Omental fat pad (tissue), 4 donors: ENCODE results near the gene RNF182. TPM values are rescaled to one million over a fixed set of nuclear protein-coding genes. Genes with fewer than 3 reads are reported as not detected.
A peak's percentile ranks its signal among the peaks of the same experiment; 100 is the strongest.
"Not testable (repeated sequence)": the region's sequence is repeated elsewhere in the genome, so short reads cannot be mapped to it uniquely, and the experiment has no call there.

ENCODE experiments used
- ATAC-seq: fragments of 150-250 bp; one replicate; pipeline ENCODE4 v1.9.1; 2016; ENCODE audit warnings: mild to moderate bottlenecking, moderate library complexity; ENCODE audit not compliant: low FRiP score
- DNase-seq: peaks from one replicate; pipeline ENCODE4 v3.0.0-alpha.2; 2019; ENCODE audit warnings: low spot score
- total RNA-seq, 4 donors: library from RNA; depleted of rRNA; stranded (reverse); fragments of >200 nt; gene quantifications; one replicate each; pipeline ENCODE4 v1.1.0, GENCODE V29; 2016
- TF ChIP-seq, protein P1 (sequence below), 3 donors: fragments of 450-650 bp; IDR thresholded peaks; one replicate each; pipeline ENCODE4 v1.5.1; 2016 to 2017; ENCODE audit warnings: antibody characterized with exemption in 3 of 3, mild to moderate bottlenecking in 3 of 3, moderate library complexity in 2 of 3

RNF182 gene, protein sequence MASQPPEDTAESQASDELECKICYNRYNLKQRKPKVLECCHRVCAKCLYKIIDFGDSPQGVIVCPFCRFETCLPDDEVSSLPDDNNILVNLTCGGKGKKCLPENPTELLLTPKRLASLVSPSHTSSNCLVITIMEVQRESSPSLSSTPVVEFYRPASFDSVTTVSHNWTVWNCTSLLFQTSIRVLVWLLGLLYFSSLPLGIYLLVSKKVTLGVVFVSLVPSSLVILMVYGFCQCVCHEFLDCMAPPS
- 1 to 10 TPM in 2 of 4 donors, under 1 TPM in 1, not detected in 1; 0.96 to 2.1 (median 1.9) TPM for total RNA-seq

DNA sequence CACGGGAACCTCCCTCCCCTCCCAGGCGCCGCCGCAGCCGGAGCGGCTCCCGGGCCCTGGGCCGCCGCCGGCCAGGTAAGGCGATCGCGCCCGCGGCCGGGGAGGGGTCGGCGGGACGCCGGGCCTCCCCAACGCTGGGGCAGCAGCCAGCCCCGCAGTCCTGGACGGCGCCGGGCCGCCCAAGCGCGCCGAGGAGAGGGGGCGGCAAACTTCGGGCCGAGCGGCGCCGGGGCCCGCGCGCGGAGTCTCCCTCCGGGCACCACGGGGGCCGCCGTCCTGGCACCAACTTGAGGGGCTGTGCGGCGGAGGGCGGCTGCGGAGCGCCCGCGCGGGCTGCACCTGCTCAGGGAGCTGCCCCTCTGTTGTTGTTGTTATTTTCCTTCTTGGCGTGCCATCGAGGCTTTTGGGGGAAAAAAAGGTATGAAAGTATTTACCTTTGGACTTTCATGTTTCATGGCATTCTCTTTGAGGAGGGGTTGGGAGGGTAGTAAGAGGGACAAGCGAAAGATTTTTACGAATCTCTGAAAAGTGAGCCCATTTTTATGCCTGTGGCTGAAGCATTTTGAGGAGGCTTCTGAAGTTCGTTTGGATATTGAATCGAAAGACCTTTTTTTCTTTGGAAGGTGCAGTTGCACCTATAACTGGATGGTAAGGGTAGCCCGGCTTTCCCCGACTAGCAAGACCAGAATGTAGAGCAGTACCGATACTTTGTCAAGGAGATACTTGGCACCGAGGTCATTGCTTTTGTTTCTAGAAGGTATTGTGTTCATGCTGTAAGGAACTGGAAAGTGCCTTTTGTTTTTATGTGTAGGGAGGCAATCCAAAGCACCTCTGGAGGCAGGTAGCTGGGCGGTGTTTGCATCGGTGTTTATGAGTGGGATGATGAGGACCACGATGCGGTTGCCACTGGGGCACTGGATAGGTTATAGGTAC lies at the start of gene RNF182:
RNF182 (plus strand) TSS at position 4 of the 933 bp plus-strand sequence. CDS start 52,168 bp downstream, outside the sequence.
- TF ChIP-seq, protein P1, sequence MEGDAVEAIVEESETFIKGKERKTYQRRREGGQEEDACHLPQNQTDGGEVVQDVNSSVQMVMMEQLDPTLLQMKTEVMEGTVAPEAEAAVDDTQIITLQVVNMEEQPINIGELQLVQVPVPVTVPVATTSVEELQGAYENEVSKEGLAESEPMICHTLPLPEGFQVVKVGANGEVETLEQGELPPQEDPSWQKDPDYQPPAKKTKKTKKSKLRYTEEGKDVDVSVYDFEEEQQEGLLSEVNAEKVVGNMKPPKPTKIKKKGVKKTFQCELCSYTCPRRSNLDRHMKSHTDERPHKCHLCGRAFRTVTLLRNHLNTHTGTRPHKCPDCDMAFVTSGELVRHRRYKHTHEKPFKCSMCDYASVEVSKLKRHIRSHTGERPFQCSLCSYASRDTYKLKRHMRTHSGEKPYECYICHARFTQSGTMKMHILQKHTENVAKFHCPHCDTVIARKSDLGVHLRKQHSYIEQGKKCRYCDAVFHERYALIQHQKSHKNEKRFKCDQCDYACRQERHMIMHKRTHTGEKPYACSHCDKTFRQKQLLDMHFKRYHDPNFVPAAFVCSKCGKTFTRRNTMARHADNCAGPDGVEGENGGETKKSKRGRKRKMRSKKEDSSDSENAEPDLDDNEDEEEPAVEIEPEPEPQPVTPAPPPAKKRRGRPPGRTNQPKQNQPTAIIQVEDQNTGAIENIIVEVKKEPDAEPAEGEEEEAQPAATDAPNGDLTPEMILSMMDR (IDR thresholded peaks at IDR 0.05): no peak
- ATAC-seq: peak; percentile 81

DNA sequence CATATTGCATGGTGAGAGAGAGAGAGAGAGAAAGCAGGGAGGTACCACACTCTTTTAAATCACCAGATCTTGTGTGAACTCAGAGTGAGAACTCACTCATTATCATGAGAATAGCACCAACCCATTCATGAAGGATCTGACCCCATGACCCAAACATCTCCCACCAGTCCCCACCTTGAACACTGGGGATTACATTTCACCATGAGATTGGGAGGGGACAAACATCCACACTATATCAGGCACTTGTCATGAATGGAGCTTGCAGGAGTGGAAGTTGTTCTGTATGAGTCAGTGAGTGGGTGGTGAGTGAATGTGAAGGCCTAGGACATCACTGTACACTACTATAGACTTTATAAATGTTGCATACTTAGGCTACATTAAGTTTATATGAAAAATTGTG lies 47.7 kb upstream of the RNF182 start:
- ATAC-seq: no peak
- TF ChIP-seq, protein P1 (IDR thresholded peaks at IDR 0.05): no peak
- DNase-seq: no peak

More for the DNA sequence above, at the start of gene RNF182:
- no peak for DNase-seq

DNA sequence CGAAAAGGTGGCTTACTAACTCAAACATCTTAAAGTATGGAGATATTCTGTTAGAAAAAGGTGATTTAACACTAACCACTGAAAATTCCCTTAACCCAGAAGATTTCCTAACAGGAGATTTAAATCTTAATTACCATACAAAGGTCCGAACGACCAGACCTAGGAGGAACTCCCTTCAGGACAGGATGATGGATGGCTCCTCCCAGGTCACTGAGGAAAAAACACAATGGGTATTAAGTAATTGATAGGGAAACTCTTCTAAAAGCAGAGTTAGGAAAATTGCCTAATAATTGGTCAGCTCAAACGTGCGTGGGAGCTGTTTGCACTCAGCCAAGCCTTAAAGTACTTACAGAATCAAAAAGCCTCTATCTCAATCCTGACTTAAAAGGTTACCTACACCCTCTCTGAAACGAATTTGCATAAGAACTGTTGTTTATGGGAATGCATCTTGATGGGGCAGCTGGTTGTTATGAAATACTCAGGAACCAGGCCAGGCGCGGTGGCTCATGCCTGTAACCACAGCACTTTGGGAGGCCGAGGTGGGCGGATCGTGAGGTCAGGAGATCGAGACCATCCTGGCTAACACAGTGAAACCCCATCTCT lies 44.6 kb upstream of the RNF182 start:
- DNase-seq, ATAC-seq: not testable (repeated sequence)

DNA sequence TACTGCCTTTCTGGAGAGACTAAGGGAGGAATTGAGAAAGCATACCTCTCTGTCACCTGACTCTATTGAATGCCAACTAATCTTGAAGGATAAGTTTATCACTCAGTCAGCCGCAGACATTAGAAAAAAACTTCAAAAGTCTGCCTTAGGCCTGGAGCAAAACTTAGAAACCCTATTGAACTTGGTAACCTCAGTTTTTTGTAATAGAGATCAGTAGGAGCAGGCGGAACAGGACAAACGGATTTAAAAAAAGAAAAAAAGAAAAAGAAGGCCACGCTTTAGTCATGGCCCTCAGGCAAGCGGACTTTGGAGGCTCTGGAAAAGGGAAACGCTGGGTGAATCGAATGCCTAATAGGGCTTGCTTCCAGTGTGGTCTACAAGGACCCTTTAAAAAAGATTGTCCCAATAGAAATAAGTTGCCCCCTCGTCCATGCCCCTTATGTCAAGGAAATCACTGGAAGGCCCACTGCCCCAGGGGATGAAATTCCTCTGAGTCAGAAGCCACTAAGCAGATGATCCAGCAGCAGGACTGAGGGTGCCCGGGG lies 43.1 kb upstream of the RNF182 start:
- ATAC-seq (no peak), DNase-seq (no peak)
- TF ChIP-seq, protein P1 (IDR thresholded peaks at IDR 0.05): no peak

DNA sequence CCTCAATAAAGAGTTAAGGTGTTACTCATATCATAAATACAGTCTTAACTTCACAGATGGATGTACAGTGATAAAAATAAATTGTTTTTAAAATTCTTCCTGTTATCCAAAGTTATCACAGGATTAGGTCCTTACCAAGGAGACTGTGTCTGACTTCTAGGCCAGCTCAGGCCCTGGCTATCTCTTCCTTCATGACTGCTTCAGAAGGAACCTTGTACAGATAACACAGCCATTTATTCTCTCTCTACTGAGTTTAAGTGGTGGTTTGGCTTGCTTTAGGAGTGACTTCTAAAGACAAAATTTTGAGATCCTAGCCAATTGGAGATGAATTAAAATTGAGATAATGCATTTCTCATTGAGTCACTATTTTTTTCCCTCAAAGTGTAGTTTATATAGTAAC lies 40.8 kb upstream of the RNF182 start:
- TF ChIP-seq, protein P1 (IDR thresholded peaks at IDR 0.05): no peak
- DNase-seq (no peak), ATAC-seq (no peak)

DNA sequence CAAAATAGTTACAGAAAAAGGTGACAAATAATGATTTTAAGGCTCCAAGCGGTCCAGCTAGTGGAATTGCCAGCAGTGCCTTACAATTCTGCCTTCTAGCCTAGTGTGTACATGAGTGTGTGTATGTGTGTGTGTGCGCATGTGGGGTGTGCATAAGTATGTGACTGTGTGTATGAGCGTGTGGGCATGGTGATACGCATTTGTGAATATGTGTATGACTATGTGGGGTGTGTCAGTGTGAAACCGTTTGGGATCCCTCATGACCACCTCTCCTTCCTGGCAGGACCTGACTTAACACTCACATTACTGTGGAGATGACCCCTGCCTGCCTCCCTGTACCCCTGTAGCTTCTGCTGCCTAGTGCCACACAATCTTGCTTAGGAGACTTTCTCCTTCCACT lies 40.4 kb upstream of the RNF182 start:
- ATAC-seq (no peak), DNase-seq (no peak)
- TF ChIP-seq, protein P1 (IDR thresholded peaks at IDR 0.05): no peak

DNA sequence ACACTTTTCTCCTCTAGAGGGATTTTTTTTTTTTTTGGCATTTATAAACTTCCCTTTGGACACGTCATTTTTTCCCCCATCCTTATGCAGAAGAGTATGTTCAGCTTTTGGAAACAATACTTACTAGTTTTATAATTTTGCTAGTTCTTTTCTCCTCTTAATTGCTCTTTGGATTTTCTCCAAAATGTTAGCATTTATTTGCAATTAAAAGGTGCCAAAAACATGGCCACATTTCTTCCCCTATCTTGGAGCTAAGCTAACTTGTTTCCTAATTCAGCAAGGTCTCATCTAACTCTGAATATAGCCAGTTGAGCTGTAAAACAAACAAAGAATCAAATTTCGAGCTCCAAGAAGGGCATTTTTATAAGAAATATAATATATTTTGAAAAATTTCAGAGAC lies 39.2 kb upstream of the RNF182 start:
- ATAC-seq: no peak
- TF ChIP-seq, protein P1 (IDR thresholded peaks at IDR 0.05): no peak

More for the DNA sequence above, 39.2 kb upstream of the RNF182 start:
- DNase-seq: no peak
